Kidney epithelial cell (primary cell): ENCODE data around the gene RAB10. TPM values are rescaled to one million over a fixed set of nuclear protein-coding genes. Genes with fewer than 3 reads are reported as not detected.

Experiments
- DNase-seq: peaks from one replicate; pipeline ENCODE4 v3.0.0-alpha.2; 2010; ENCODE audit warnings: low read depth
- H3K27me3 ChIP-seq: 2 replicates; pipeline ENCODE4 v1.6.0; 2011; ENCODE audit warnings: low read length; ENCODE audit not compliant: control insufficient read depth, insufficient read depth
- H3K36me3 ChIP-seq: 2 replicates; pipeline ENCODE4 v1.5.1; 2011; ENCODE audit warnings: low read length; ENCODE audit not compliant: control insufficient read depth, insufficient read depth
- H3K4me3 ChIP-seq: 2 replicates; pipeline ENCODE4 v1.5.1; 2011; ENCODE audit warnings: low read depth, mild to moderate bottlenecking, control low read depth, low read length
- CTCF ChIP-seq: IDR thresholded peaks from 2 replicates; pipeline ENCODE4 v1.5.1; 2011; ENCODE audit warnings: mild to moderate bottlenecking, moderate library complexity, low read length, control low read depth, inconsistent platforms; ENCODE audit not compliant: insufficient read depth, poor library complexity, severe bottlenecking
- total RNA-seq: library from RNA; depleted of rRNA; stranded (reverse); fragments of >200 nt; gene quantifications from 2 replicates; pipeline ENCODE4 v1.2.3, GENCODE V29; 2015

Gene RAB10
- total RNA-seq, 1 donor from 2014 or later = 201 TPM

GRCh38 chr2:26049641-26050040 is 15.8 kb downstream of the RAB10 start:
- Histone ChIP-seq H3K27me3 (no peaks in the 10 kb centered on the region), H3K36me3 (no peaks in the 10 kb centered on the region), H3K4me3 (no peak overlapping the region)
- no peak for DNase-seq
- TF ChIP-seq CTCF = no peak

DNA sequence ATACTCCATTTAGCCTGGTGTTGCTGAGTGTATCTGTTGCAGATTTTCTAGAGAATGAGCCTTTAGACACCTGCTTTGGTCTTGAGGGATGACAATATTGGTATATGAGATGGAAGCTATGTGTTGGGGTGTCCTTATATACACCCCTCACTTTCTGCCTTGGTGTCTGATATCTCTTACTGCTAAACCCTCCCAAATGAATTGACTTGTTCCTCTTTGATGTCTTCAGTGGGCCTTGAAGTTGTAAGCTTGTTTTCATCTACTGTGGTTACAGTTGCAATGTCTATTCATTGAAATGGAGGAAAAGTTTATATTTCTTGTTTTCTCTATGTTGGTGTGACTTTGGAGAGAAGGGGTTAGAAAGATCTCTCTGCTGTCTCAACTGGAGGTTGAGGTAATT is 18.9 kb downstream of the RAB10 start:
- no peak for TF ChIP-seq CTCF
- Histone ChIP-seq H3K36me3 (no peaks in the 10 kb centered on the region), H3K4me3 (no peak overlapping the region), H3K27me3 (no peaks in the 10 kb centered on the region)
- DNase-seq = no peak

GRCh38 chr2:26054598-26055348 is 20.9 kb downstream of the RAB10 start:
- no peaks in the 10 kb centered on the region for H3K27me3 ChIP-seq
- DNase-seq = no peak

DNA sequence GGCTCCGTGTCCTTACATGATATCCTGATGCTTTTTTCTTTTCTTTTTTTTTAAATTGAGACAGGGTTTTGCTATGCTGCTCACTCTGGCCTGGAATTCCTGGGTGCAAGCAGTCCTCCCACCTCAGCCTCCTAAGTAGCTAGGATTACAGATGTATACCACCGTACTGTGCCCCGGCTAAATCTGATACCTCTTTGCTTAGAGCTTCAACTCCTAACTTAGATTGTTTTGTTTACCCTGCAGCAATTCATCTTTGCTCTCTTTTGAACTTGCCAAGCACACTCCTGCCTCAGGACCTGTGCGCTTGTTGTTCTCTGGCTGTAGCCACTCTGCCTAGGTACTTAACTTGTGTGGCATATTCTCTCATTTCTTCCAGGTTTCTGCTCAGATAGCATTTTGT is 24.5 kb downstream of the RAB10 start:
- Histone ChIP-seq H3K36me3 (no peaks in the 10 kb centered on the region), H3K4me3 (no peak overlapping the region), H3K27me3 (no peaks in the 10 kb centered on the region)
- no peak for TF ChIP-seq CTCF
- DNase-seq = no peak

More at GRCh38 chr2:26054598-26055348, 20.9 kb downstream of the RAB10 start:
- no peak overlapping the region for H3K4me3 ChIP-seq
- no peaks in the 10 kb centered on the region for H3K36me3 ChIP-seq
- no peak for TF ChIP-seq CTCF

DNA sequence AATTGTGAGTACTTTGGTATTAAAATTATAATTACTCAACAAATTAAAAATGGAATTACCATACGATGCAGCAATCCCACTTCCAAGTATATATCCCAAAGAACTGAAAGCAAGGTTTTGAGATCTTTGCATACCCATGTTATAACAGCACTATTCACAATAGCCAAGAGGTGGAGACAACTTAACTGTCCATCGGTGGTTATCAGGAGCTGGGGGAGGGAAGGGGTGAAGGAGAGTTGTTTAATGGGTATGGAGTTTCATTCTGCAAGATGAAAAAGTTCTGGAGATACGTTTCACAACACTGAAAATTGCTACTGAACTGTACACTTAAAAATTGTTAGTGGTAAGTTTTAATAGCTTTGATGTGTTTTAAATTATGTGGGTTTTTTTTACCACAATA is 25.7 kb downstream of the RAB10 start:
- Histone ChIP-seq H3K36me3 (no peaks in the 10 kb centered on the region), H3K27me3 (no peaks in the 10 kb centered on the region), H3K4me3 (no peak overlapping the region)
- no peak for DNase-seq
- TF ChIP-seq CTCF = no peak

DNA sequence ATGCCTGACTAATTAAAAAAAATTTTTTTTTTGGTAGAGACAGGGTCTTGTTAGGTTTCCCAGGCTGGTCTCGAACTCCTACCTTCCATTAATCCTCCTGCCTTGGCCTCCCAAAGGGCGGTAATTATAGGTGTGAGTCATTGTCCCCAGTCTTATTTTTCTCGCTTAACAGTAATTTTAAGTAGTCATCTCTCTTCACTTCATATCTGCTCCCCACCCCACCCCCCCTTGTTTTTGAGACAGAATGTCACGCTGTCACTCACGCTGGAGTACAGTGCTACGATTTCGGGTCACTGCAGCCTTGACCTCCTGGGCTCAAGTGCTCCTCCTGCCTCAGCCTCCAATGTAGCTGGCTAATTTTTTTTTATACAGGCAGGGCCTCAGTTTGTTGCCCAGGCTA is 27.7 kb downstream of the RAB10 start:
- Histone ChIP-seq H3K27me3 (no peaks in the 10 kb centered on the region), H3K36me3 (no peaks in the 10 kb centered on the region), H3K4me3 (no peak overlapping the region)
- no peak for DNase-seq
- no peak for TF ChIP-seq CTCF
